OCI-LY3 (cell line): ENCODE results near the gene SIL1.

Experiments used
- H2AFZ ChIP-seq: fragments of 200-600, 300-600 bp; shearing (Covaris generic); 2 replicates; pipeline ENCODE4 v1.6.0; 2014; ENCODE audit warnings: antibody characterized with exemption, low read depth, low read length
- H3K27ac ChIP-seq: fragments of 200-600, 300-600 bp; sonication (generic); 2 replicates; pipeline ENCODE4 v1.5.1; 2014; ENCODE audit warnings: mild to moderate bottlenecking, low read length, moderate library complexity, mixed read lengths
- H3K27me3 ChIP-seq: fragments of 200-600, 300-600 bp; sonication (generic); 2 replicates; pipeline ENCODE4 v1.6.1; 2014; ENCODE audit warnings: low read depth, low read length, mixed read lengths
- H3K36me3 ChIP-seq: fragments of 200-600, 300-600 bp; sonication (generic); replicated peaks from 2 replicates; pipeline ENCODE3; 2014; ENCODE audit warnings: low read depth, low read length, mixed read lengths
- H3K4me1 ChIP-seq: fragments of 300-600, 200-600 bp; sonication (generic); 2 replicates; pipeline ENCODE4 v1.6.1; 2014; ENCODE audit warnings: low read length, mixed read lengths
- H3K4me2 ChIP-seq: fragments of 200-600, 300-600 bp; sonication (generic); 2 replicates; pipeline ENCODE4 v1.6.1; 2014; ENCODE audit warnings: low read length, mixed read lengths
- H3K4me3 ChIP-seq: fragments of 300-600, 200-600 bp; sonication (generic); 2 replicates; pipeline ENCODE4 v1.5.1; 2014; ENCODE audit warnings: antibody characterized with exemption, mild to moderate bottlenecking, low read length, moderate library complexity
- H3K79me2 ChIP-seq: fragments of 300-600, 200-600 bp; shearing (Covaris generic); 2 replicates; pipeline ENCODE4 v1.6.1; 2014; ENCODE audit warnings: mild to moderate bottlenecking, low read length, mixed read lengths
- H3K9ac ChIP-seq: fragments of 300-600, 200-600 bp; shearing (Covaris generic); 2 replicates; pipeline ENCODE4 v1.6.0; 2014; ENCODE audit warnings: mild to moderate bottlenecking, low read length, moderate library complexity
- H3K9me3 ChIP-seq: fragments of 200-600, 300-600 bp; shearing (Covaris generic); 2 replicates; pipeline ENCODE4 v1.6.1; 2014; ENCODE audit warnings: low read length, mixed read lengths; ENCODE audit not compliant: insufficient read depth
- H4K20me1 ChIP-seq: fragments of 200-600, 300-600 bp; sonication (generic); 2 replicates; pipeline ENCODE4 v1.6.1; 2016; ENCODE audit warnings: low read length, mixed read lengths; ENCODE audit not compliant: insufficient read depth
- EZH2phosphoT487 ChIP-seq: fragments of 200-600 bp; shearing (Covaris generic); IDR thresholded peaks from 2 replicates; pipeline ENCODE4 v1.6.1; 2018; ENCODE audit warnings: antibody characterized with exemption, mixed run types, low read depth
- TF ChIP-seq, protein P1 (sequence below): fragments of 200-600, 300-600 bp; sonication (generic); IDR thresholded peaks from 2 replicates; pipeline ENCODE4 v1.5.1; 2014; ENCODE audit warnings: antibody characterized with exemption, low read length, low read depth

The SIL1 gene

DNA sequence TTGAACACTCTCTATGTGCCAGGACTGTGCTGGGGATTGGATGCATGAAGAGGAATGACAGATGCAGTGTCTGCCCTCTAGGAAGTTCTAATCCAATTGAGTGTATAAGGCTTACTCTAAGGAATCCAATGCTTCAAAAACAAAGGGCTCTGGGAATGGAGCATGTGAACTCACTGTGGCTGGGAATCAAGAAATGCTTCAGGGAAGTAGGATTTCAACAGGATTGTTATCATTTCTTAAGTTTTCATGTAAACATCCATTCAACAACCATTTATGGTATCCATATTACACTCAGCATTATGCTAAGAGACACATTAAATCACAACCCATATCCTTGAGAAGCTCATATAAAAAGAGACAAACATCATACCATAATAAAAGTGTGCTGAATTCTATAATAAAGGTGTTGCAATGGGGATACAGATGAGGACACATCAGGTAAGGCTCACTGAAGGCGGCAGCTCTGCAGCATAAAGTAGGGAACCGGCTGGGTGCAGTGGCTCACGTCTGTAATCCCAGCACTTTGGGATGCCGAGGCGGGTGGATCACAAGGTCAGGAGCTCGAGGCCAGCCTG is 11.3 kb downstream of the SIL1 start:
- Histone ChIP-seq H3K4me1 (peaks cover 12% of the 10 kb centered on the region), H2AFZ (no peak overlapping the region), H3K9me3 (no peaks in the 10 kb centered on the region), H3K79me2 (no peaks in the 10 kb centered on the region), H4K20me1 (no peaks in the 10 kb centered on the region), H3K27me3 (no peaks in the 10 kb centered on the region), H3K4me3 (no peak overlapping the region), H3K9ac (no peak overlapping the region), H3K27ac (no peak overlapping the region), H3K4me2 (no peak overlapping the region), H3K36me3 (peaks cover 3% of the 10 kb centered on the region)
- TF ChIP-seq EZH2phosphoT487, result no peak
- TF ChIP-seq, protein P1, sequence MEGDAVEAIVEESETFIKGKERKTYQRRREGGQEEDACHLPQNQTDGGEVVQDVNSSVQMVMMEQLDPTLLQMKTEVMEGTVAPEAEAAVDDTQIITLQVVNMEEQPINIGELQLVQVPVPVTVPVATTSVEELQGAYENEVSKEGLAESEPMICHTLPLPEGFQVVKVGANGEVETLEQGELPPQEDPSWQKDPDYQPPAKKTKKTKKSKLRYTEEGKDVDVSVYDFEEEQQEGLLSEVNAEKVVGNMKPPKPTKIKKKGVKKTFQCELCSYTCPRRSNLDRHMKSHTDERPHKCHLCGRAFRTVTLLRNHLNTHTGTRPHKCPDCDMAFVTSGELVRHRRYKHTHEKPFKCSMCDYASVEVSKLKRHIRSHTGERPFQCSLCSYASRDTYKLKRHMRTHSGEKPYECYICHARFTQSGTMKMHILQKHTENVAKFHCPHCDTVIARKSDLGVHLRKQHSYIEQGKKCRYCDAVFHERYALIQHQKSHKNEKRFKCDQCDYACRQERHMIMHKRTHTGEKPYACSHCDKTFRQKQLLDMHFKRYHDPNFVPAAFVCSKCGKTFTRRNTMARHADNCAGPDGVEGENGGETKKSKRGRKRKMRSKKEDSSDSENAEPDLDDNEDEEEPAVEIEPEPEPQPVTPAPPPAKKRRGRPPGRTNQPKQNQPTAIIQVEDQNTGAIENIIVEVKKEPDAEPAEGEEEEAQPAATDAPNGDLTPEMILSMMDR, result no peak

DNA sequence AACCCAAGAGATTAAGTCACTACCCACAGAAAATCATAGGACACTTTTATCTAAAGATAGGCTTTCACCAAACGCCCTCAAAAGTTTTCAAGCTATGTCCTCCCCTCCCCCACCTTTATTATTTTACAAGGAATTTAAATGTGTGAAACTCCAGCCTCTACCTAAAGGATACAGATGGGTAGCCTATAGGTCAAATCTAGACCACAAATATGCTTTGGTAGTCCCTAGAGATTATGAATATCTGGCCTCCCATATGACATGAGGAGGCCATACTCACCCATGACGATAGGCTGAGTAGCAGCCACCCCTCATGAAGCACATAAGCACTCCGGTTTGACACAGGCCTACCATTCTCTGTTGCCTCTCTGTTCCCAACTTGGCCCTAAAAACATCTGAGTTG is 11.9 kb downstream of the SIL1 start:
- Histone ChIP-seq H3K9me3 (no peaks in the 10 kb centered on the region), H3K27ac (no peak overlapping the region), H3K4me1 (peaks cover 12% of the 10 kb centered on the region), H3K9ac (no peak overlapping the region), H3K79me2 (no peaks in the 10 kb centered on the region), H3K4me2 (no peak overlapping the region), H4K20me1 (no peaks in the 10 kb centered on the region), H3K27me3 (no peaks in the 10 kb centered on the region), H3K36me3 (peaks cover 3% of the 10 kb centered on the region), H3K4me3 (no peak overlapping the region), H2AFZ (no peak overlapping the region)
- TF ChIP-seq EZH2phosphoT487, result no peak
- TF ChIP-seq, protein P1, result no peak

DNA sequence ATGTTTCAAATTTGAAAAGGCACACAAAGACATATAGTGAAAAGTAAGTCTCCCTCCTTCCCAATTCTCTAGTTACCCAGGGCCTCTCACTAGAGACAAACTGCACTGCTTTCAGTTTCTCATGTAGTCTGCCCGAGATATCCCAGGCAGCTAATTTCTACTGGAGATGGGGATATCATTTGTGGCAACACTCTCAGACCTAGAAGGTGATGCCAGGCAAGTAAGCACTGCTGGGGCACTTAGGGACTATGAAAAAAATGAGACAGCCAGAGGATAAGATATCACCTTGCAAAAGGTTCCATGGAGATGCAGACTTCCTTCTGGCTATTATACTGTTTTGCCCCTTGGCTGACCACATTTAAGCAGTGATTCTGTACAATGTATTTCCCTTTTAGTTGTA is 12.6 kb downstream of the SIL1 start:
- Histone ChIP-seq H4K20me1 (no peaks in the 10 kb centered on the region), H3K4me3 (no peak overlapping the region), H3K4me2 (no peak overlapping the region), H3K9ac (no peak overlapping the region), H3K4me1 (peaks cover 12% of the 10 kb centered on the region), H3K27me3 (no peaks in the 10 kb centered on the region), H3K27ac (no peak overlapping the region), H3K79me2 (no peaks in the 10 kb centered on the region), H3K36me3 (peaks cover 3% of the 10 kb centered on the region), H3K9me3 (no peaks in the 10 kb centered on the region), H2AFZ (no peak overlapping the region)
- TF ChIP-seq EZH2phosphoT487, result no peak
- TF ChIP-seq, protein P1, result no peak

DNA sequence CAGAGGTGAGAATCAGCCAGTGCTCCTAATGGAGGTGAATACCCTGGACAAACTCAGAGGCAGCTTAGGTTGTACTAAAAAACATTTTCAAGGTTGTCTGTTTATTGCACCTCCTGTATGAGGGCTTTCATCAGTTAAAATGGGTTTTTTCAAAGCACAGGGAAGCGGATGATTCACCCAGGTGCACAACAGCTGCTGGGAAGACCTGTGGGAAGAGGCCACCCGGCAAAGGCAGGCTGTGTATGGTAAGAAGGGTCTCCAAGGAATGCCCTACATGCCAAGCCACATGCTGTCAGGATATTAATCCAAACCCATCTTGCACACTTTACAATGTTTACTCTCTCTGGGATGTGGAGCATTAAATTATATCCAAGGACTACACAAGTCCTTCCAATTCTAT is 14.7 kb downstream of the SIL1 start:
- H2AFZ ChIP-seq, result no peak overlapping the region
- no peaks in the 10 kb centered on the region for H3K27me3 ChIP-seq
- no peak overlapping the region for H3K4me3 ChIP-seq
- H4K20me1 ChIP-seq, result no peaks in the 10 kb centered on the region; the same call in 1 of the 2 replicates
- H3K4me1 ChIP-seq, result peaks cover 16% of the 10 kb centered on the region
- H3K27ac ChIP-seq, result no peak overlapping the region
- H3K36me3 ChIP-seq, result no peaks in the 10 kb centered on the region
- TF ChIP-seq EZH2phosphoT487, result no peak
- TF ChIP-seq, protein P1, result no peak
- no peak overlapping the region for H3K9ac ChIP-seq
- no peak overlapping the region for H3K4me2 ChIP-seq
- no peaks in the 10 kb centered on the region for H3K9me3 ChIP-seq
- no peaks in the 10 kb centered on the region for H3K79me2 ChIP-seq
